ENCODE measurements around the gene LHFPL3. TPM values are rescaled to one million over a fixed set of nuclear protein-coding genes. Genes with fewer than 3 reads are reported as not detected.

Gene LHFPL3
- total RNA-seq, 2 donors from 2014 or later = not detected

DNA sequence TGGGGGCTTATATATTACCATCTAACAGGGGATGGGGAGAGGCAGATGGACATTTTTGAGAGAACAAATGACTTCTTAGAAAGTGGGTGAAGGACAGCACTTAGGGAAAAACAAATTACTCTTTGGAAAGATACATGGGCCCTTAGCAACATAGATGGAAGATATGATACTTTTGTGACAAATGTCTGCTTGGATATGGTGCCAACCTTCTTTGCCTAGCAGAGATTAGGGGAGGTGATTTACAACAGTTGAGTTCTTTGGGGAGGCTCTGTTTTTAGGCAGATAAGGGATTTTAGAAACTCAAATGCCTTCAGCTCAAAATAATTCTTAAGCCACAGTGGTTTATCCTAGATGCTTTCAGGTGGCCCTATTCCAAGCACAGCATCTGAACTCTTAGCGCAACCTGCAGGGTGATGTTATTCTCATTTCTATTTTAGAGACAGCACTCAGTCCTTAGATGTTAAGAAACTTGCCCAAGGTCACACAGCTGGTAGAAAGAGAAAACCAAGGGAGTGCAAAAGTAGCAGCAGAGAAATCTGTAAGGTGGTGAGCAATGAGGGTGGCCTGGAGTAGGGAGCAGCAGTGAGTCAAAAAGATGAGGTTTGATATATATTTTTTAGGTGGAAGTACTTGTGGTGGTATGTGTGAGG, 610.5 kb downstream of the LHFPL3 start:
- no peak for DNase-seq (ENCODE audit: low spot score)
- Histone ChIP-seq H3K36me3 (no peaks in the 10 kb centered on the region), H3K27ac (no peak overlapping the region), H3K27me3 (no peaks in the 10 kb centered on the region), H3K4me1 (peaks cover 0 to 4% of the 10 kb centered on the region in 2 donors), H3K9me3 (no peaks in the 10 kb centered on the region), H3K4me3 (no peak overlapping the region)
- TF ChIP-seq, protein P1, sequence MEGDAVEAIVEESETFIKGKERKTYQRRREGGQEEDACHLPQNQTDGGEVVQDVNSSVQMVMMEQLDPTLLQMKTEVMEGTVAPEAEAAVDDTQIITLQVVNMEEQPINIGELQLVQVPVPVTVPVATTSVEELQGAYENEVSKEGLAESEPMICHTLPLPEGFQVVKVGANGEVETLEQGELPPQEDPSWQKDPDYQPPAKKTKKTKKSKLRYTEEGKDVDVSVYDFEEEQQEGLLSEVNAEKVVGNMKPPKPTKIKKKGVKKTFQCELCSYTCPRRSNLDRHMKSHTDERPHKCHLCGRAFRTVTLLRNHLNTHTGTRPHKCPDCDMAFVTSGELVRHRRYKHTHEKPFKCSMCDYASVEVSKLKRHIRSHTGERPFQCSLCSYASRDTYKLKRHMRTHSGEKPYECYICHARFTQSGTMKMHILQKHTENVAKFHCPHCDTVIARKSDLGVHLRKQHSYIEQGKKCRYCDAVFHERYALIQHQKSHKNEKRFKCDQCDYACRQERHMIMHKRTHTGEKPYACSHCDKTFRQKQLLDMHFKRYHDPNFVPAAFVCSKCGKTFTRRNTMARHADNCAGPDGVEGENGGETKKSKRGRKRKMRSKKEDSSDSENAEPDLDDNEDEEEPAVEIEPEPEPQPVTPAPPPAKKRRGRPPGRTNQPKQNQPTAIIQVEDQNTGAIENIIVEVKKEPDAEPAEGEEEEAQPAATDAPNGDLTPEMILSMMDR (IDR thresholded peaks at IDR 0.05) = no peak

DNA sequence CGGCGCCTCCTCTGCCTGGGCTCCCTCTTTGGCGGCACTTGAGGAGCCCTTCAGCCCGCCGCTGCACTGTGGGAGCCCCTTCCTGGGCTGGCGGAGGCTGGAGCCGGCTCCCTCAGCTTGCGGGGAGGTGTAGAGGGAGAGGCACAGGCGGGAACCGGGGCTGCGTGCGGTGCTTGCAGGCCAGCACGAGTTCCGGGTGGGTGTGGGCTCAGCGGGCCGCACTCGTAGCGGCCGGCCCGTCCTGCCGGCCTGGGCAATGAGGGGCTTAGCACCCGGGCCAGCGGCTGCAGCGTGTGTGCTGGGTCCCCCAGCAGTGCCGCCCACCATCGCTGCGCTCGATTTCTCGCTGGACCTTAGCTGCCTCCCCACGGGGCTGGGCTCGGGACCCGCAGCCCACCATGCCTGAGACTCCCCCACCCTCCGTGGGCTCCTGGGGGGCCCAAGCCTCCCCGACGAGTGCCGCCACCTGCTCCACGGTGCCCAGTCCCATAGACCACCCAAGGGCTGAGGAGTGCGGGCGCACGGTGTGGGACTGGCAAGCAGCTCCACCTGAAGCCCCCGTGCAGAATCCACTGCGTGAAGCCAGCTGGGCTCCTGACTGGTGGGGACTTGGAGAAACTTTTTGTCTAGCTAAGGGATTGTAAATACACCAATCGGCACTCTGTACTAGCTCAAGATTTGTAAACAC, 611.8 kb downstream of the LHFPL3 start:
- no peaks in the 10 kb centered on the region for H3K36me3 ChIP-seq
- H3K4me1 ChIP-seq = peaks cover 0 to 15% of the 10 kb centered on the region in 2 donors
- DNase-seq (ENCODE audit: low spot score) = no peak
- no peaks in the 10 kb centered on the region for H3K9me3 ChIP-seq
- H3K27me3 ChIP-seq = no peaks in the 10 kb centered on the region
- no peak overlapping the region for H3K4me3 ChIP-seq
- H3K27ac ChIP-seq = no peak overlapping the region
- TF ChIP-seq, protein P1 (IDR thresholded peaks at IDR 0.05) = no peak

DNA sequence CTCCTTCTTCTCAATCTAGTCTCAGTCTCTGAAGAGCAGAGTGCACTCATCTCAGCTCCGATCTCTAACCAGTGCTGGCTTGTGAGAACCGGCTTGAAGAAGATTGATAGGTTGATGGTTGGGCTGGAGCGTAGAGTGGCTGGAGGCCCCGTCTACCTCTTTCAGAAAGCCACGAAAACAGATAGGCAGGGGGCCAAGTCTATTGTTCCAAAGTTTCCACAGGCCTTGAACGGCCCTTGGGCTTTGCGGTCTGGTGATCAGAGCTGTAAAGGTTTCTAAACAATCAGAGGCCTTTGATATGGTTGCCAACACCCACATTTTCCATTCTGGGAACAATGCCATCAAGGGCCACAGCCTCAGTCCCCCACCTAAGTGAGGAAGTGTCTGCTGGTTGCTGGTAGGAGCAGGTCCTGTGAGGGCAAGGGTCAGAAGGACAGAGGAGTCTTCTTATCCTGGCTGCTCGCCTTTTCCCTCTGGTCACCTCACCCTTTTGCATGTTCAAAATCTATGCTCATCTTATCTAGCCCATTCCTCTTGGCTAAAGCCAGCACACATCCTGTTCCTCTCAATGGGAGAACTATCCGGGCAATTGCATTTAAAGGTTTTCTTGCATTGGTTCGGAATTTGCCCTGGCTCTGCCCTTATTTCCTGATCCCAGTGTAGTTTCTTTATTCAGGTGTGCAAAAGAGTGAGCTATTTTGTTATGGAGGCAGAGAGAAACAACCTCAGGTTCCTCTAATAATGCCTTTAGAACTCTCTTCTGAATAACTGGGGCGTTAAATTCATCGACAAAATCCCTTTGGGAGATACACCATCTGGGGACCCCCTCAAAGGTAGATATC, 615.3 kb downstream of the LHFPL3 start:
- TF ChIP-seq, protein P1 (IDR thresholded peaks at IDR 0.05) = no peak
- no peaks in the 10 kb centered on the region for H3K27me3 ChIP-seq
- DNase-seq (ENCODE audit: low spot score) = peak; percentile 85
- no peaks in the 10 kb centered on the region for H3K9me3 ChIP-seq
- no peak overlapping the region for H3K4me3 ChIP-seq
- peaks cover 0 to 23% of the 10 kb centered on the region in 2 donors for H3K4me1 ChIP-seq
- no peaks in the 10 kb centered on the region for H3K36me3 ChIP-seq
- H3K27ac ChIP-seq = peak overlapping the region; percentile 83 to 92

DNA sequence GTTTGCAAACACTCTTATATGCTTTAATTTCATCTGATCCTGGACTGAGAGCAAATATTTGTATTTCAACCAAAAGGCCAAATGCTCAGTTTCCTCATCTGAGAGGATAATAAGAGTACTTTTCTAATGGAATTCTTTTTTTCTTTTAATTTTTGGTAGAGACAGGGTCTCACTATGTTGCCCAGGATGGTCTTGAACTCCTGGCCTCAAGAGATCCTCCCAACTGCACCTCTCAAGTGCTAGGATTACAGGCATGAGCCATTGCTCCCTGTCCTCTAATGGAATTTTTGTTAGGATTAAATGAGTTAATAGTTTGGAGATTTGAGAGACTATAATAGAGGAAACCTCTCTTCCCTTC, 617.2 kb downstream of the LHFPL3 start:
- peak overlapping the region; percentile 83 to 92 for H3K27ac ChIP-seq
- DNase-seq (ENCODE audit: low spot score) = no peak
- H3K4me3 ChIP-seq = no peak overlapping the region
- no peaks in the 10 kb centered on the region for H3K9me3 ChIP-seq
- peaks cover 0 to 23% of the 10 kb centered on the region in 2 donors for H3K4me1 ChIP-seq
- H3K27me3 ChIP-seq = no peaks in the 10 kb centered on the region
- TF ChIP-seq, protein P1 (IDR thresholded peaks at IDR 0.05) = no peak
- no peaks in the 10 kb centered on the region for H3K36me3 ChIP-seq

DNA sequence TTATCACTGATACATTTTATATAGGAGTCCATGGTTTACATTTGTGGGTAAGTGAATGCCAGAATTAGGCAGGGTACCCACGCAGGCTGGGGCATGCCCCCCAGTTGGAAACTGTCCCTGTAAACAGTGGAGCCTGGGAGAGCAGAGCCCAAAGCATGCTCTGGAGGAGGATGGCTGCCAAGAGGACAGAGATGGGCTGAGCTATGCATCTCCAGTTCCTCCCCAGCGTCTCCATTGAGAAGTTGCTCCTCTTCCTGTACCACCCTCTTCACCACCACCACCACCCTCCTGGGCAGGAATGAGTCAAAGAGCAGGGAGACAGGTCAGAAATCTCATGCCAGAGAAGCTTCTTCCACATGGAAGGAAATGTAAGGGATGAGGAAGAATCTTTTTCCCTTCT, 617.9 kb downstream of the LHFPL3 start:
- Histone ChIP-seq H3K4me3 (no peak overlapping the region), H3K36me3 (no peaks in the 10 kb centered on the region), H3K9me3 (no peaks in the 10 kb centered on the region), H3K4me1 (peaks cover 0 to 23% of the 10 kb centered on the region in 2 donors), H3K27ac (peak overlapping the region; percentile 83 to 92), H3K27me3 (no peaks in the 10 kb centered on the region)
- TF ChIP-seq, protein P1 (IDR thresholded peaks at IDR 0.05) = no peak
- DNase-seq (ENCODE audit: low spot score) = no peak
